Stimulated activated CD8-positive, alpha-beta memory T cell treated with anti-CD3 and anti-CD28 coated beads, Interleukin-12 subunit alpha, Interleukin-12 subunit beta, amount 100 ng/mL, for 1 hour (primary cell): ENCODE data around the gene DEF6.
A peak's percentile ranks its signal among the peaks of the same experiment; 100 is the strongest.

ENCODE experiments used
- DNase-seq: peaks from one replicate; pipeline ENCODE4 v3.0.0-alpha.2; 2020; ENCODE audit warnings: low read depth

Gene DEF6

DNA sequence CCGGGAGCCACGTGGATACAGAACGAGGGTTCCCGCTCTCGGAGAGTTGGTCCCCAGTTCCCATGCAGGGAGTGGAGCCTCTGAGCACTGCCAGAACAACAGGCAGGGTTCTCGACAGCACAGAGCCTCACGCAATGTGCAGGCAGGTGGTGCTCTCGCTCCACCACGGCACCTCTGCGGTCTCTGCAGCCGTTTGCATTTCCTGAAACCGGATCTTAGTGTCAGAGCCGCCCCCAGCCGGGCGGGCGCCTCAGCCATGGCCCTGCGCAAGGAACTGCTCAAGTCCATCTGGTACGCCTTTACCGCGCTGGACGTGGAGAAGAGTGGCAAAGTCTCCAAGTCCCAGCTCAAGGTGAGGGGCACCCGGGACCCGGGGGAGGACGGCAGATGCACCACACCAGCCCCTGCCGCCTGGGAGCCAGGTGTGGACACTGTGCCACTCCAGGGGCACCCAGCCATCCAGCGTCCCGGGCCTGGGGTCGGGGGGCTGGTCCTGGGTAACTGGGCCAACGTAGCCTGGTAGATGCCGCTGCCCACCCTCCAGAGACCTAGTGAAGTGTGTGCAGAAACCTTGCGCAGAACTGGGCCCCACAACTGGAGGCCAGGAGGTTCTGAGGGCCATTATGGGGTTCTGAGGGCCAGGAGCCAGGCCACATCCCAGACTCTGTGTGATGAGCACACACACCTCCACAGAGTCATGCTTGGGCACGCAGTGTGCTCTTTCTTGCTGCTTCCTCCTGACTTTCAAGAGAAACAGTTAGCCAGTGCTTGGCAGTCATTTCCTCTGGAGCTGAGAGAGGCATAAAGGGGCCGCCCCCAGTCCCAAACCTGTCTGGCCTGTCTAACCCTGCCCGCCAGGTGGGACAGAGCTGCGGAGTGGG lies at the start of gene DEF6:
Gene DEF6 (plus strand): TSS at position 218 of the 881 bp plus-strand sequence. CDS start 39 bp downstream, at position 257.
- peak; percentile 80 for DNase-seq

DNA sequence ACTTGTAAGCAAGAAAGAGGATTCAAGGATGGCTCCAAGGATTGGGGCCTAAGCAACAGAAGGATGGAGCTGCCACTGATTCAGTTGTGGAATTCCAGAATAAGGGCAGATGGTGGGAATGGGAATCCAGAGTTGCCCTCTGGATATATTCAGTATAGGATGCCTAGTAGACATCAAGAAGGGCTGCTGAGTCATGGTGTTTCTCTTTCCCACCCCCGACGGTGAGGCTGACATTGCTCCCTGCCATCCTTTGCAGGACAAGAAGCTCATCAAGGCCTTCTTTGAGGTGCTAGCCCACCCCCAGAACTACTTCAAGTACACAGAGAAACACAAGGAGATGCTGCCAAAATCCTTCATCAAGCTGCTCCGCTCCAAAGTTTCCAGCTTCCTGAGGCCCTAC lies 49.3 kb upstream of the DEF6 start:
- DNase-seq, result no peak

- DNase-seq, result no peak
Observed at GRCh38 chr6:35248965-35249364, 48.7 kb upstream of the DEF6 start.

DNA sequence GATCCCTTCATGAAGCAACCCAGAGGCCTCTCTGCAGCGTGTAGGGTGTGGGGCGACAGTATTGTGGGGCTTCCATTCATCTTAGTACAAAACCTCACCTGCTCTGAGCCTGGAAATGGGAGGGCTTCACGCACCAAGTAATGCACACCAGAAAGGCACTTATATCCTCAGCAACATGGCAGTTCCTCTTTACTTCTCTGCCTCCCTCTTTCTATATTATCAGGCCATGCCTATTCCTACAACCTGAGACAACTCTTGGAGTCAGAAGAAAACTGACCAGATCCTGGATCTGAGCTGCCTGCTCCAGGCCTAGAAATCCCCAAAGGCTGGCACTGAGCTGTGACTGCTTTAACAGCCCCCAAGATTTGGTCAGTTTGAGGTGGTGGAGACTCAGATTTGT lies 45.7 kb upstream of the DEF6 start:
- DNase-seq, result no peak

DNA sequence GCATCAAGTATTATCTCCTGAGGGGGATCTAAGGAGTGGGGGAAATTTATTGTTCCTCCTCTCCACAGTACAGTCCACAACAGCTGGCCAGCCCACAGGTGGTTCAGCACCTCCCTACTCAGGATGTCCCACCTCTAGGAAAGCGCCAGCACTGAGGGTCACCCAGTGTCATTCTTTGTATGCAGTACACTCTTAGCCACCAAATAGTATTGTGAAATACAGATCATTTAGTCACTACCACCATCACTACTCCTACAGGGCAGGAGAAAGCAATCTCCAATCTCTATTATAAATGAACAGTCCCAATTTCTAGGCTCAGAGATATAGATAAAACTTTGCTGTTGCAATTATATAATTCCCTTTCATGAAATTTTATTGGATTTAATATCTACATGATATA lies 44.4 kb upstream of the DEF6 start:
- DNase-seq, result no peak

GRCh38 chr6:35258336-35258735 lies 39.3 kb upstream of the DEF6 start:
- no peak for DNase-seq

DNA sequence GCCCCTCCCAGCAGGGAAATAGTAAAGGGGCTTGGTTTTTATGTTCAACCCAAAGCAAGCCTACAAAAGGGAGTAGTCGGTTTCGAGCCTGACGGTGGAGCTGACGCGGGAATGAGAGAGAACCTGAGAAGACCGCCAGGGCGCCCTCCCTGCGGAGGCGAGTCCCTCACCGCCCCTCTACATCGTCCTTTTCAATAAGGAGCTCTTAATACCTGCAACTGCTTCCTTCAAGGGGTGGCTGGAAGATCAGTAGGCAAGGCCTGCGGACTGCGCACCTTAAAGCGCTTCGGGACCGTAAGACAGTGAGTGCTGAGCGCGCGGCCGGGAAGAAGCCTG lies 38.8 kb upstream of the DEF6 start:
- peak; percentile 20 for DNase-seq

DNA sequence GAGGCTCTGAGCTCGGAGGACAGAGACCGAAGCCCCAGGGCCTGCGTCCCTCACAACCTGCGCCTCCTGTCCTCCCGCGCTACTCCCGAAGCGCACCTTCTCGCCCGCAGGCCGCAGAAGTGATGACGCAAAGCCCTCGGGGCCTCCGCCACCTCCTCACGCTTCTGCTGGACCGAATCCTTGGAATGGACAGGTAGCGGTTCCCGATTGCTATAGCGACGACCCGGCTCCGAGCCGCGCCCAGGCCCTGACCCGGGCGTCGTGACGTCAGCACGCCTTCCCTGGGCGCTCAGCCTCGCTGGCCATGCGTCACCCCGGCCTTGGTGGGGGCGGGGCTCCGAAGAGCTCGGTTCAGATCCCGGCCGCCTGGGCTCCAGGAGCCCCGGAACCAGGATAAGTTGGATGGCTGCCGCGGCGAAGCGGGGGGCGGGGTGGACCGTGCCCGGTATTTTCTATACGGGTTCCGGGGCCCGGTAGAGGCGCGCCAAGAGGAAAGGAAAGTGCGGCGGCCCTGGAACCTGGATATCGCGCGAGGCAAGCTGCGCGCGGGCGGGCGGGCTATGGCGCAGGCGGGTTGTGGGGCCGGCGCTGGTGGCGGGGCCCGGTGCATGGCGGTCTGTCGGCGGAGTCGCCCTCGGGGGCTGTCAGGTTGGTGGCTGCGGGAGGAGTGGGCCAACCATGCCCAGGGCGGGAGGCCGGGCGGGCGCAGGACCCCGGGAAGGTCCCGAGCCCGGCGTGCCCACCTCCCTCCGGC lies 38.2 kb upstream of the DEF6 start, which contains the start of gene ZNF76:
Gene ZNF76 (plus strand): TSS at position 542 of the 754 bp plus-strand sequence. CDS start 21,417 bp downstream, outside the sequence.
- peak; percentile 83 for DNase-seq

- peak; percentile 59 for DNase-seq
Observed at GRCh38 chr6:35259948-35260590, 37.5 kb upstream of the DEF6 start.

DNA sequence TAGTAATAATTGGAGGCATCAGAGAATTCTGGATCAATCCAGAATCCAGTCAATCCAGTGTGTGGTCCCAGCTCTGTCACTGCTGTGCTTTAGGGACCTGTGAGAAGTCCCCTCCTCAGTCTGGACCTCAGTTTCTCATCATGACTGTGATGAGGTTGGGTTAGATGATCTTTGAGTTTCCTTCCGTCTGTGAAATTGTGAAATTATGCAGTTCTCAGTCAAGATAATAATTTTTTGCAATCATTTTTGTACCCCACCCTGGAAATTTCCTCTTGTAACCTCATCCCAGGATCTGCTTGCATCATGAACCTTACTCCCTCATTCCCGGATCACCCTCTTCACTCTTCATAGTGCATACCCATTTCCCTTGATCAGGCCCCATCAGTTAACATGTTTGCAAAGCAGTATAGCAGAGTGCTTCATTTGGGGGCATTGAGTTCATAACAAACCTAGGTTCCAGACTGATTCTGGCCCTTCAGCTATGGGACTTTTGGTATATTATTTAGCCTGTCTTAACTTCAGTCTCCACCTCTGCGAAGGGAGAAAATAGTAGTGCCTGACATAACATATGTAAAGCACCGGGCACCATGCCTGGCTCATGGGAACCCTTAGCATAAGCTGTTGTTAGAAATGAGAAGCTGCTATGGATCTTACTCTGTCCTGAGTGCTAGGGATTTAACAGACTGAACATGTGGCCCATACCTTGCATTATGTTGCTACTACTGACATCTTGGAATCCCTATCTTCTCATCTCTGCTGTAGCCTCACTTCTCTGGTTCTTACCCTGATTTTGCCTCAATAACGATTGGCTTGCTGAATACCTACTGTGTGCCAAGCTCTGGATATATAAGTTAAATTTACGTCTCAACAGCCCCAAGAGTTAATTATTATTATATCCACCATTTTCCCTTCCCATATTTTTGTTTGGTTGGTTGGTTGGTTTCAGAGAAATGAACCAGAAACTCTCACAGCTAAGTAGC lies 36.7 kb upstream of the DEF6 start:
- DNase-seq, result no peak

- no peak for DNase-seq
Observed at GRCh38 chr6:35262596-35262995, 35.0 kb upstream of the DEF6 start.

GRCh38 chr6:35264550-35265274 lies 32.9 kb upstream of the DEF6 start:
- no peak for DNase-seq

DNA sequence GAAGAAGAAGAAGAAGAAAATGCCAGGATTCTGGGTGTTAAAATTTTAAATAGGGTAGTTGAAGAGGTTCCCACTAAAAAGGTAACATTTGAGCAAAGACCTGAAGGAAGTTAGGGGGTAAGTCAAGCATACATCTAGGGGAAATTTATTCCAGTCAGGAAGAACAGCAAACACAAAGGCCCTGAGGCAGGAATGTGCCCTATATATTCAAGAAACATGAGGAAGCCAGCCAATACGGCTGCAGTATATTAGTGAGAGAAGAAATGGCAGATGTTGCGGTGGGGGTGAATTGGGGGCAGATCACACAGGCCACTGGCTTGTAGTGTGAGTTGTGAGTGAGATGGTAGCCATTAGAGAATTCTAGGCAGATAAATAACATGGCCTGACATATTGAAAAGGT lies 32.1 kb upstream of the DEF6 start:
- DNase-seq, result no peak

DNA sequence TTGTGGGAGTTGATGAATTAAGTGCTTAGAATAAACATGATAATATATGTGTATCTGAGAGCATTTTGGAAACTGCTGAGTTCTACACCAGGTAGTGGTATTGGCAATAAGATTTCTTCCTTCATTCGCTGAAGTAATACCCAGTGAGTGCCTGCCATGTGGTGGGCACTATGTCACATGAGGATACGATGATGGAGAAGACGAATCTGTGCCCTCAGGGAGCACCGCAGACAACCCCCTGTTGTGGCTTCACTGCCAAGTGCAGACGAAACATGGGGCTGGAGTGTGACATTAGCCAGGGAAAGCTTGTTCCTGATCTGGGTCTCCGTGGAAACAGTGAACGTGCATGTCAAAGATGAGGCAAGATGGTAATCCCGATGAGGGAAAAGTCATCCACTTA lies 30.2 kb upstream of the DEF6 start:
- DNase-seq, result no peak

GRCh38 chr6:35267897-35268296 lies 29.7 kb upstream of the DEF6 start:
- DNase-seq, result no peak

- no peak for DNase-seq
Observed at GRCh38 chr6:35272005-35272404, 25.6 kb upstream of the DEF6 start.

DNA sequence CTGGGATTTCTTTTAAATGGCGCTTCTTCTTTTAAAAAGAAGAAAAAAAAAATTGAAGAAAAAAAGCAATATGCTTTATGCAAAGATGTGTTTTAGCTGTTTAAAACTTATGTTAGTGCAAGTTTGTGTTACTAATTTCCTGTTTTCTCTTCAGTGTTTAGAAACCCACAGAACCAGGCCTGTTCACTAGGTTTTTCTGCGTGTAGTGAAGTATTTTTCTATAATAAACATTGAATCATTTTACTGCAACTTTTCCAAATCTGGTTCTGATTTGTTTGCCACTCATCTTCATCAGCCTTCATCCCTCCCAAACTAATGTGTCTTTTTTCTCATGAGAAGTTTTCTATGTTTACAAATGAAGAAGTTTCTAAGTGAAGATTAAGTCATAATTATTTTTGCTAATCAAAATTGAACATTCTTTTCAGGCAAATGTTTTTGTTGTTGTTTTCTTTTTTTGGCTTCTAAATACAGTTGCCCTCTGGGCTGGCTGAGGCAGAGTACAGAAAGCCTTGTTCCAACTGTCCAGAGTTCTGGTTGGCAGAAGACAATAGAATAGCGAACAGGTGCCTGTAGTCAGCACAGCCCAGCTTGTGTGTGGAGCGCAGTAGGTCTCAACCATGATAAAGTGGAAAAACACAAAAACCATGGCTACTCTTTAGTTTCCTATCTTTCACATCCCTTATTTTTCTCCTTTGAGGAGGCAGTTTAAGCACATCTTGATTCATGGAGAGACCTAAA lies 23.6 kb upstream of the DEF6 start:
- DNase-seq, result no peak

DNA sequence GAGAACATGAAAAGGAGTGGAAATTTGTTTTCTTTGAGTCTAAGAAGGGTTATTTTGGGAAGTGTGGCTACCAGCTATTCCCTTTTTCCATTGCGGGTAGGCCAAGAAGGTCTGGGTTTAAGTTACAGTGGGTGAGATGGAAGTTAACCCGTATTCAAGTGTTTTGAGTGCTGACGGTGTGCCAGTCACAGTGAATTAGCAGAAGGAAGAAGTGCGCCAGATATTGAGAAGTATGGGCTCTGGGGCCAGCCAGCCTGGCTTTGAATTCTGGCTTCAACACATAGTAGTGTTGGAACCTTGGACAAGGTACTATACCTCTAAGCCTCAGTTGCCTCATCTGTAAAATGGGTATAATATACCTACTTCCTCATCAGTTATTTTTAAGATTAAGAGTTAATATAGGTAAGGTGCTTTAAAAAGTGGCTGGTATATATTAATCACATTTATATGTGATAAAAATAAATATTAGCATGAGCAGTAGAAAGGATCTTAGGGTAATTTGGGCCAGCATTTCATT lies 21.8 kb upstream of the DEF6 start:
- DNase-seq, result no peak

DNA sequence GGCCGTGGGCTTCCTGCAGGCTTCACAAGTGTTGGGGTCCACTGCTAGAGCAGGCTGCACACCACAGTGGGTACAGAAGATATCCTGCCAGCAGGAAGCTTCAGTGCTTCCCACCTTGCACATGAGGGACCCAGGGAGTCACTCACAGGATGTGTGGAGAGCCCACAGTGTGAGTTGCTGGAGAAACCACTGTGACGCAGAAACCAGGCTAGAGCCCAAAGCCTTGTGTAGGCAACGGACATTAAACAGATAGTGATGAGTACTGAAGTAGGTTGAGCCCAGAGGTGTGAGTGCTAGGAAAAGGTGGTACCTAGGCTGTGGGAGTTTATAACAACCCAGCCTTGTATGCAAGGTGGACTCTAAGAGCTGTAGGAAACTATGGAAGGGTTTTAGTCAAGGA lies 18.9 kb upstream of the DEF6 start:
- no peak for DNase-seq

DNA sequence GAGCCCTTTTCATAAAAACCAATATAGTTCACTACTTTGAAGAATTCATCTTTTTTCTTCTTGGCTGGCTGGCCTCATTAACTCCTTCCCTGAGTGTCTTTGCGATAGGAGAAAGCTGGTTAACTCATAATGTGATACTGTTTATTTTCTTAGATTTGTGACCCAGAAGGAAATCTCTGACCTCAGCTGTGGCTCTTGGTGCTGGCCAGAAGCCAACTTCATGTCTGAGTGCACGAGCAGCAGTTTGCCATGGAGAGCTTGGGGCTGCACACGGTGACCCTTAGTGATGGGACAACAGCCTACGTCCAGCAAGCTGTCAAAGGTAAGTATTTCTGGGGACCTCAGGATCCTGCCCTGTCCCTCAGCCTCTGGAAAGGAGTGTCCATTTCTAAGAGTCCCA lies 16.7 kb upstream of the DEF6 start:
- DNase-seq, result no peak
